ENCODE data around the gene EPB41L5.

GRCh38 chr2:120018549-120018948 lies 5.7 kb downstream of the EPB41L5 start:
- TF ChIP-seq POLR2A (IDR thresholded peaks at IDR 0.05) (no peak), CTCF (IDR thresholded peaks at IDR 0.05) (no peak), POLR2AphosphoS5 (IDR thresholded peaks at IDR 0.05) (no peak)
